Measurements from ENCODE around the gene ZSWIM6. TPM values are rescaled to one million over a fixed set of nuclear protein-coding genes. Genes with fewer than 3 reads are reported as not detected.
A peak's percentile ranks its signal among the peaks of the same experiment; 100 is the strongest.

Gene ZSWIM6
- total RNA-seq, 2 experiments from 2014 or later = 6.1 to 6.5 TPM

GRCh38 chr5:61348447-61348846, 16.4 kb downstream of the ZSWIM6 start:
- POLR2A ChIA-PET = no interaction called here
- Mint-ChIP-seq H3K27me3 (peaks cover 3% of the 10 kb centered on the region), H3K4me1 (peaks cover 2% of the 10 kb centered on the region), H3K9me3 (peaks cover 2% of the 10 kb centered on the region), H3K36me3 (peaks cover 1% of the 10 kb centered on the region), H3K27ac (no peak overlapping the region), H3K4me3 (no peak overlapping the region)
- DNase-seq = no peak
- no peak for ATAC-seq (ENCODE audit: low read depth)

GRCh38 chr5:61349935-61350334, 17.9 kb downstream of the ZSWIM6 start:
- Mint-ChIP-seq H3K27ac (no peak overlapping the region), H3K4me1 (peaks cover 1% of the 10 kb centered on the region), H3K4me3 (no peak overlapping the region), H3K9me3 (peaks cover 2% of the 10 kb centered on the region), H3K27me3 (no peaks in the 10 kb centered on the region), H3K36me3 (peaks cover 1% of the 10 kb centered on the region)
- POLR2A ChIA-PET = no interaction called here
- ATAC-seq (ENCODE audit: low read depth) = no peak
- no peak for DNase-seq

GRCh38 chr5:61350535-61350934, 18.5 kb downstream of the ZSWIM6 start:
- no peak overlapping the region for H3K27ac Mint-ChIP-seq
- H3K36me3 Mint-ChIP-seq = peaks cover 1% of the 10 kb centered on the region
- H3K4me1 Mint-ChIP-seq = peaks cover 1% of the 10 kb centered on the region
- H3K27me3 Mint-ChIP-seq = no peaks in the 10 kb centered on the region
- POLR2A ChIA-PET = no interaction called here
- no peak overlapping the region for H3K4me3 Mint-ChIP-seq
- DNase-seq (no peak), ATAC-seq (ENCODE audit: low read depth) (no peak)
- H3K9me3 Mint-ChIP-seq = peaks cover 2% of the 10 kb centered on the region

GRCh38 chr5:61351733-61352132, 19.7 kb downstream of the ZSWIM6 start:
- H3K27ac Mint-ChIP-seq = no peak overlapping the region
- POLR2A ChIA-PET = no interaction called here
- DNase-seq = no peak
- H3K36me3 Mint-ChIP-seq = no peaks in the 10 kb centered on the region
- no peaks in the 10 kb centered on the region for H3K27me3 Mint-ChIP-seq
- H3K9me3 Mint-ChIP-seq = peaks cover 3% of the 10 kb centered on the region
- ATAC-seq (ENCODE audit: low read depth) = no peak
- H3K4me1 Mint-ChIP-seq = peaks cover 1% of the 10 kb centered on the region
- H3K4me3 Mint-ChIP-seq = no peak overlapping the region

- no peaks in the 10 kb centered on the region for H3K27me3 Mint-ChIP-seq
- DNase-seq (no peak), ATAC-seq (ENCODE audit: low read depth) (no peak)
- peaks cover 1% of the 10 kb centered on the region for H3K4me1 Mint-ChIP-seq
- POLR2A ChIA-PET = no interaction called here
- no peaks in the 10 kb centered on the region for H3K36me3 Mint-ChIP-seq
- no peak overlapping the region for H3K4me3 Mint-ChIP-seq
- H3K9me3 Mint-ChIP-seq = peaks cover 7% of the 10 kb centered on the region
- no peak overlapping the region for H3K27ac Mint-ChIP-seq
Observed at GRCh38 chr5:61352180-61352579, 20.1 kb downstream of the ZSWIM6 start.

- H3K27ac Mint-ChIP-seq = no peak overlapping the region
- no peaks in the 10 kb centered on the region for H3K27me3 Mint-ChIP-seq
- H3K36me3 Mint-ChIP-seq = no peaks in the 10 kb centered on the region
- ATAC-seq (ENCODE audit: low read depth) = no peak
- peaks cover 5% of the 10 kb centered on the region for H3K9me3 Mint-ChIP-seq
- no peak overlapping the region for H3K4me3 Mint-ChIP-seq
- H3K4me1 Mint-ChIP-seq = peaks cover 1% of the 10 kb centered on the region
- POLR2A ChIA-PET = no interaction called here
- DNase-seq = no peak
Observed at GRCh38 chr5:61352612-61353156, 20.6 kb downstream of the ZSWIM6 start.

GRCh38 chr5:61353293-61353692, 21.2 kb downstream of the ZSWIM6 start:
- POLR2A ChIA-PET = no interaction called here
- H3K9me3 Mint-ChIP-seq = peaks cover 5% of the 10 kb centered on the region
- no peak for ATAC-seq (ENCODE audit: low read depth)
- DNase-seq = no peak
- H3K4me3 Mint-ChIP-seq = no peak overlapping the region
- no peaks in the 10 kb centered on the region for H3K27me3 Mint-ChIP-seq
- H3K27ac Mint-ChIP-seq = no peak overlapping the region
- peaks cover 1% of the 10 kb centered on the region for H3K4me1 Mint-ChIP-seq
- H3K36me3 Mint-ChIP-seq = no peaks in the 10 kb centered on the region

- ATAC-seq (ENCODE audit: low read depth) (no peak), DNase-seq (no peak)
- Mint-ChIP-seq H3K9me3 (peaks cover 7% of the 10 kb centered on the region), H3K4me3 (no peak overlapping the region), H3K36me3 (no peaks in the 10 kb centered on the region), H3K27me3 (no peaks in the 10 kb centered on the region), H3K27ac (no peak overlapping the region), H3K4me1 (no peaks in the 10 kb centered on the region)
- POLR2A ChIA-PET = no interaction called here
Observed at GRCh38 chr5:61354199-61354598, 22.1 kb downstream of the ZSWIM6 start.

GRCh38 chr5:61357745-61358144, 25.7 kb downstream of the ZSWIM6 start:
- H3K36me3 Mint-ChIP-seq = no peaks in the 10 kb centered on the region
- peaks cover 7% of the 10 kb centered on the region for H3K9me3 Mint-ChIP-seq
- H3K27ac Mint-ChIP-seq = no peak overlapping the region
- H3K4me3 Mint-ChIP-seq = no peak overlapping the region
- no peaks in the 10 kb centered on the region for H3K27me3 Mint-ChIP-seq
- H3K4me1 Mint-ChIP-seq = peaks cover 3% of the 10 kb centered on the region
- no peak for ATAC-seq (ENCODE audit: low read depth)
- POLR2A ChIA-PET = no interaction called here
- no peak for DNase-seq

- H3K4me1 Mint-ChIP-seq = peaks cover 4% of the 10 kb centered on the region
- peaks cover 4% of the 10 kb centered on the region for H3K9me3 Mint-ChIP-seq
- no peaks in the 10 kb centered on the region for H3K27me3 Mint-ChIP-seq
- no peaks in the 10 kb centered on the region for H3K36me3 Mint-ChIP-seq
- H3K27ac Mint-ChIP-seq = no peak overlapping the region
- H3K4me3 Mint-ChIP-seq = no peak overlapping the region
- POLR2A ChIA-PET = no interaction called here
- ATAC-seq (ENCODE audit: low read depth) = peak; percentile 36
- DNase-seq = no peak
Observed at GRCh38 chr5:61362796-61363368, 30.8 kb downstream of the ZSWIM6 start.

- DNase-seq (no peak), ATAC-seq (ENCODE audit: low read depth) (no peak)
- no peak overlapping the region for H3K4me3 Mint-ChIP-seq
- POLR2A ChIA-PET = no interaction called here
- no peaks in the 10 kb centered on the region for H3K36me3 Mint-ChIP-seq
- no peak overlapping the region for H3K27ac Mint-ChIP-seq
- peaks cover 4% of the 10 kb centered on the region for H3K4me1 Mint-ChIP-seq
- H3K27me3 Mint-ChIP-seq = no peaks in the 10 kb centered on the region
- peaks cover 4% of the 10 kb centered on the region for H3K9me3 Mint-ChIP-seq
Observed at GRCh38 chr5:61363401-61364114, 31.5 kb downstream of the ZSWIM6 start.

- no peaks in the 10 kb centered on the region for H3K36me3 Mint-ChIP-seq
- peaks cover 2% of the 10 kb centered on the region for H3K9me3 Mint-ChIP-seq
- POLR2A ChIA-PET = no interaction called here
- no peak overlapping the region for H3K27ac Mint-ChIP-seq
- DNase-seq (no peak), ATAC-seq (ENCODE audit: low read depth) (no peak)
- peaks cover 1% of the 10 kb centered on the region for H3K4me1 Mint-ChIP-seq
- H3K4me3 Mint-ChIP-seq = no peak overlapping the region
- H3K27me3 Mint-ChIP-seq = no peaks in the 10 kb centered on the region
Observed at GRCh38 chr5:61366497-61367240, 34.6 kb downstream of the ZSWIM6 start.

GRCh38 chr5:61370506-61370905, 38.4 kb downstream of the ZSWIM6 start:
- ATAC-seq (ENCODE audit: low read depth) = no peak
- no peak overlapping the region for H3K4me3 Mint-ChIP-seq
- H3K4me1 Mint-ChIP-seq = peaks cover 2% of the 10 kb centered on the region
- H3K36me3 Mint-ChIP-seq = no peaks in the 10 kb centered on the region
- peaks cover 2% of the 10 kb centered on the region for H3K27me3 Mint-ChIP-seq
- no peak for DNase-seq
- POLR2A ChIA-PET = no interaction called here
- no peak overlapping the region for H3K27ac Mint-ChIP-seq
- H3K9me3 Mint-ChIP-seq = peaks cover 9% of the 10 kb centered on the region

- Mint-ChIP-seq H3K9me3 (peaks cover 7% of the 10 kb centered on the region), H3K4me3 (no peak overlapping the region)
- no peak for ATAC-seq (ENCODE audit: low read depth)
Observed at GRCh38 chr5:61371474-61371873, 39.4 kb downstream of the ZSWIM6 start.

More at GRCh38 chr5:61371474-61371873, 39.4 kb downstream of the ZSWIM6 start:
- Mint-ChIP-seq H3K27ac (no peak overlapping the region), H3K27me3 (peaks cover 2% of the 10 kb centered on the region), H3K36me3 (no peaks in the 10 kb centered on the region), H3K4me1 (peaks cover 2% of the 10 kb centered on the region)
- POLR2A ChIA-PET = no interaction called here
- DNase-seq = no peak

Data from activated naive CD8-positive, alpha-beta T cell treated with anti-CD3 and anti-CD28 coated beads, Interleukin-2, amount 10 ng/mL, durations not matched to agents 7 days and 5 days (primary cell).